PFSK-1 (cell line): ENCODE data around the gene LHX2.

Experiments used
- FOXP2 ChIP-seq: optimal IDR thresholded peaks from 2 replicates; pipeline ENCODE3; 2011; ENCODE audit warnings: borderline replicate concordance, control low read depth, inconsistent platforms; ENCODE audit not compliant: insufficient read depth; ENCODE audit errors: extremely low read length, extremely low read depth
- POLR2AphosphoS5 ChIP-seq: IDR thresholded peaks from 2 replicates; pipeline ENCODE4 v1.6.1; 2012; ENCODE audit warnings: low read depth, mild to moderate bottlenecking, control low read depth, low read length, moderate library complexity
- SIN3A ChIP-seq: IDR thresholded peaks from 2 replicates; pipeline ENCODE4 v1.6.1; 2012; ENCODE audit warnings: mild to moderate bottlenecking, low read length, moderate library complexity, borderline replicate concordance; ENCODE audit not compliant: insufficient read depth
- TAF1 ChIP-seq: IDR thresholded peaks from 2 replicates; pipeline ENCODE4 v1.6.1; 2012; ENCODE audit warnings: low read length, control low read depth, borderline replicate concordance; ENCODE audit not compliant: insufficient read depth
- TF ChIP-seq, protein P1 (sequence below), 2 experiments: IDR thresholded peaks; 2 replicates each; pipeline versions ENCODE4 v1.6.1 to v1.8.0; 2011 to 2012; ENCODE audit warnings: low read depth in 2 of 2, low read length in 2 of 2, control low read depth in 1 of 2, inconsistent platforms in 1 of 2, mild to moderate bottlenecking in 1 of 2, moderate library complexity in 1 of 2; ENCODE audit not compliant: insufficient read depth in 1 of 2

DNA sequence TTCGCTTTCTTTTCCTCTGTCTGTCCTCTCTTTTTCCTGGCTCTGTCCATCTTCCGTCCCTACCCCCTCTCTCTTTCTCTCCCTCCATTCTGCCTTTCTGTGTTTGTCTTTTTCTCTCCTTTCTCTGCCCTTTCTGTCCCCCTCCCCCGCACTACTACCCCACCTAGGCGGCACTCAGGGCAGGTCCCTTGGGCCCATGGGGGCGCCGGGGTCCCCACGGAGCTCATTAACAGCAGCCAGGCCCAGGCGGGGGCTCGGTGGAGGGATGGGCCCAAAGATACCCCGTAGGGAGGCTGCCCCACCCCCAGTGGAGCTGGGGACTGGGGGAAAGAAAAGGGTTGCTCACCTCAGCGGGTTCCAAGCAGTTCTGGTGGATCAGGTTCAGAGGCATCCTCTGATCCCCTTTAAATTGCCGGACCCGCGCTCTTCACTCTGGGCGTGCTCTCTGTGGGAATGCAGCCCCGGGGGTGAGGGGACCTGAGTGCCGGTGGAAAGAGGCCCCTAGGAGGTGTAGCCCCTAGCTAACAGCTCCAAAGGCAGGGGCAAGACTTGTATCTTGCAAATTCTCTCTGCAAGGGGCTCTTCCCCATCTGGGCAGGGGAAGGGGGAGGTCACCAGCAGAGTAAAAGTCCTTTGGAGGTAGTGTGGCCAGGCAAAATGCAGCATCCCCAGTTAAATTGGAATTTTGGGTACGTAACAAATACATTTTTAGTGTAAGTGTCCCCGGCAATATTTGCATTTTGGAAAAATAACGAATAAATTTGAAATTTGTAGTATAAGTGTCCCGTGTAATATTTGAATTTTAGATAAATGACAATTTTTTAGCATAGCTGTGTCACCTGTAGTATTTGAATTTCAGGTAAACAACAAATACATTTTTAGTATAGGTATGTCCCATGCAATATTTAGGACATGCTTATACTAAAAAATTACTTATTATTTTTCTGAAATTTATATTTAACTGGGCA lies 7.4 kb downstream of the LHX2 start:
- TF ChIP-seq, protein P1, sequence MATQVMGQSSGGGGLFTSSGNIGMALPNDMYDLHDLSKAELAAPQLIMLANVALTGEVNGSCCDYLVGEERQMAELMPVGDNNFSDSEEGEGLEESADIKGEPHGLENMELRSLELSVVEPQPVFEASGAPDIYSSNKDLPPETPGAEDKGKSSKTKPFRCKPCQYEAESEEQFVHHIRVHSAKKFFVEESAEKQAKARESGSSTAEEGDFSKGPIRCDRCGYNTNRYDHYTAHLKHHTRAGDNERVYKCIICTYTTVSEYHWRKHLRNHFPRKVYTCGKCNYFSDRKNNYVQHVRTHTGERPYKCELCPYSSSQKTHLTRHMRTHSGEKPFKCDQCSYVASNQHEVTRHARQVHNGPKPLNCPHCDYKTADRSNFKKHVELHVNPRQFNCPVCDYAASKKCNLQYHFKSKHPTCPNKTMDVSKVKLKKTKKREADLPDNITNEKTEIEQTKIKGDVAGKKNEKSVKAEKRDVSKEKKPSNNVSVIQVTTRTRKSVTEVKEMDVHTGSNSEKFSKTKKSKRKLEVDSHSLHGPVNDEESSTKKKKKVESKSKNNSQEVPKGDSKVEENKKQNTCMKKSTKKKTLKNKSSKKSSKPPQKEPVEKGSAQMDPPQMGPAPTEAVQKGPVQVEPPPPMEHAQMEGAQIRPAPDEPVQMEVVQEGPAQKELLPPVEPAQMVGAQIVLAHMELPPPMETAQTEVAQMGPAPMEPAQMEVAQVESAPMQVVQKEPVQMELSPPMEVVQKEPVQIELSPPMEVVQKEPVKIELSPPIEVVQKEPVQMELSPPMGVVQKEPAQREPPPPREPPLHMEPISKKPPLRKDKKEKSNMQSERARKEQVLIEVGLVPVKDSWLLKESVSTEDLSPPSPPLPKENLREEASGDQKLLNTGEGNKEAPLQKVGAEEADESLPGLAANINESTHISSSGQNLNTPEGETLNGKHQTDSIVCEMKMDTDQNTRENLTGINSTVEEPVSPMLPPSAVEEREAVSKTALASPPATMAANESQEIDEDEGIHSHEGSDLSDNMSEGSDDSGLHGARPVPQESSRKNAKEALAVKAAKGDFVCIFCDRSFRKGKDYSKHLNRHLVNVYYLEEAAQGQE (IDR thresholded peaks at IDR 0.05; ENCODE audit: insufficient read depth in 1 of 2, low read depth in 2 of 2, low read length in 2 of 2), result no peak
- TF ChIP-seq TAF1, result no peak
- TF ChIP-seq SIN3A, result no peak
- no peak for TF ChIP-seq POLR2AphosphoS5
- no peak for TF ChIP-seq FOXP2
